NCI-H2196 treated with DMSO at 0.1 percent for 48 hours (cell line): ENCODE measurements around the gene FBXO40.
"Not testable (repeated sequence)": the region's sequence is repeated elsewhere in the genome, so short reads cannot be mapped to it uniquely, and the experiment has no call there.

Experiments
- DNase-seq: peaks from one replicate; lab custom pipeline; 2025; ENCODE audit not compliant: unreplicated experiment; lab: John Stamatoyannopoulos, UW

The FBXO40 gene

GRCh38 chr3:121592856-121593702, at the start of gene FBXO40:
Gene FBXO40 (plus strand): TSS chr3:121593379. CDS start chr3:121620576, 27,197 bp downstream.
- peak; percentile 73 for DNase-seq

- no peak for DNase-seq
Observed at GRCh38 chr3:121545049-121545573, 48.1 kb upstream of the FBXO40 start.

DNA sequence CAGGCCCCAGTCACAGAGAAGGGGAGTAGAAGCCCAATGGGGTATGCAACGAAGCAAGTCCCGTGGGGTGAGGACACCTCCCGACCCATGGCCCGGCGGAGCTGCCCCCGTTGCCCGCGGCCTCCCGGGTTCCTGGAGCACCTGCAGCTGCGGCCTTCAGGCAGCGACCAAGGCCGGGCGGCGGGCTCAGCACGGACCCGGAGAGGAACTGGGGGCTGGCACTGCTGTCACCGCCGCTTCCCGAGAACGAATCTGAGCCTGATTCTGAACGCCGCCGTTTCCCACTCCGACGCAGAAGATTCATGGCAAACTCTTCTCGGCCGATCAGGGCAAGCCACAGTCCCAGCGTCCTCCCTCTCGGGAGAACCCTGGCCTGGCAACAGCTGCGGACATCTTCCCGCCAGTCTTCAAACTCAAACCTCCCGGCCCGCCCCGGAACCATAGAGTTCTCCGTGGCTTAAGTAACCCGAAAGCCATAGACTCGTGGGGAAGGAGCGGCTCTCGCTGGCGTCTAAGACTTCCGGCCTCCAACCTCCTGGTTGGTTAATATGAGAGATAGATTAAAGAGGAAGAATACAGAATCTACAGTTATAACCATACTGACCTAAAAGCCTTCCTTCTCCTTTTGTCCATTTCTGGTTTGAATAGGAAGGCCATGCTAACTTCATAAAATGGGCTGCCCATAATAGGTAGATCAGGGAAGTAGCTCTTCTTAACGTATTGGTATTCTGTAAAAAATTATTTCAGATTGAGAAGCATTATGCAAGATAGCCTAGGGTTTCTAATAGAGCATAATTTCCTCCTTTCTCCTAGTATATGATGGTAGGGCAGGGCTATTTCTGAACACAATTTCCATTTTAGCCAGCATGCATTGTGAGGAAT, 47.4 kb upstream of the FBXO40 start, which contains the start of gene POLQ:
Gene POLQ (minus strand): TSS at position 415 of the 882 bp plus-strand sequence. CDS start 111 bp downstream, at position 304.
- DNase-seq: peak; percentile 94

GRCh38 chr3:121552379-121552778, 40.8 kb upstream of the FBXO40 start:
- DNase-seq: no peak

GRCh38 chr3:121552797-121553196, 40.4 kb upstream of the FBXO40 start:
- DNase-seq: no peak

DNA sequence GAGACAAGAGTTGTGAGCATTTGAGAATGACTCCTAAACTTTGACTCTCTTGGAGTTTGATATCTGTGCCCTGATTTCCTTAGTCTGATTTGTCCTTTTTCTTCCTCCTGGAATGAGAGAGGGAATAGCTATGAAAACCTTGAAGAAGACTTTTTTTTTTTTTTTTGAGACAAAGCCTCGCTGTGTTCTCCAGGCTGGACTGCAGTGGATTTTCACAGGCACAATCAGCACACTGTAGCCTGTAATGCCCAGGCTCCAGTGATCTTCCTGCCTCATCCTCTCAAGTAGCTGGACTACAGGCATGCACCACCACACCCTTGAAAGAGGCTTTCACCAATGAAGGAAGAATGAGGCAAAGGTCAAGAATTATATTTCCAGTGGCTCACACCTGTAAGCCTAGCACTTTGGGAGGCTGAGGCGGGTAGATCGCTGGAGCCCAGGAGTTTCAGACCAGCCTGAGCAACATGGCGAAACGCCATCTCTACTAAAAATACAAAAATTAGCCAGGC, 35.7 kb upstream of the FBXO40 start:
- DNase-seq: no peak

DNA sequence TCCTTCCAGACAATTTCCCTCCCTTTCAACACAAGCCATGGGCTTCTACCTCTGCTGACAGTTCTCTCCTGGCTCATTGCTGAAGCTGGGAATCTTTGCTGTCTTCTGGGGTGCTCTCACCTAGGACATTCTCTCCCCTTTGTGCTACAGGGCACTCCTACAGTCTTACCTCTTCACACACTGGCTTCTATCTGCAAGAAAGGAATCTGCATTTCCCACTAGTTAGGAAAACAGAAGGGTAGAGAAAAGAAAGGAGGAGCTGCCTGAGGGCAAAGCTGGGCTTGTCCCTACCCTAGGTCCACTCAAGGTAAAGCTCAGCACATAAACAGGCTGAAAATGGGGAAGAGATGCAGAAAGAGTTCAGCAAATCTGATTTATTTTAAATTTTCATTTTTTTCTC, 31.0 kb upstream of the FBXO40 start:
- DNase-seq: no peak

GRCh38 chr3:121566773-121567172, 26.4 kb upstream of the FBXO40 start:
- no peak for DNase-seq

- no peak for DNase-seq
Observed at GRCh38 chr3:121567649-121568048, 25.5 kb upstream of the FBXO40 start, which contains the start of gene ARGFX. Gene ARGFX (plus strand): TSS chr3:121567949. CDS start chr3:121570714, 2,765 bp downstream.

GRCh38 chr3:121574449-121574848, 18.7 kb upstream of the FBXO40 start:
- no peak for DNase-seq

DNA sequence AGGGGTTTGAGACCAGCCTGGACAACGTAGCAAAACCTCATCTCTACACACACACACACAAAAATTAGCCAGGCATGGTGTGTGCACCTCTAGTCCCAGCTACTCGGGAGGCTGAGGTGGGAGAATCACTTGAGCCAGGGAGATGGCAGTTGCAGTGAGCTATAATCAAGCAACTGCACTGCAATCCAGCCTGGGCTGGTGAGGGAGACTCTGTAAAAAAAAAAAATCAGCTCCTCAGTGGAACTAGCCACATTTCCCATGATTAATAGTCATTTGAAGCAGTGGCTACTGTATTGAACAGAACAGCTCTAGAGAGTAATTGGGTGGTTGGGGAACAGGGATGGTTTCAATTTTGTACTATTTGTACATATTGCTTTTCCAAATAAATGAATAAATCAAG, 11.5 kb upstream of the FBXO40 start:
- DNase-seq: no peak

- DNase-seq: no peak
Observed at GRCh38 chr3:121584418-121584817, 8.8 kb upstream of the FBXO40 start.

- not testable (repeated sequence) for DNase-seq
Observed at GRCh38 chr3:121593806-121594205, 627 bp downstream of the FBXO40 start.

- DNase-seq: no peak
Observed at GRCh38 chr3:121594850-121595249, 1.7 kb downstream of the FBXO40 start.

DNA sequence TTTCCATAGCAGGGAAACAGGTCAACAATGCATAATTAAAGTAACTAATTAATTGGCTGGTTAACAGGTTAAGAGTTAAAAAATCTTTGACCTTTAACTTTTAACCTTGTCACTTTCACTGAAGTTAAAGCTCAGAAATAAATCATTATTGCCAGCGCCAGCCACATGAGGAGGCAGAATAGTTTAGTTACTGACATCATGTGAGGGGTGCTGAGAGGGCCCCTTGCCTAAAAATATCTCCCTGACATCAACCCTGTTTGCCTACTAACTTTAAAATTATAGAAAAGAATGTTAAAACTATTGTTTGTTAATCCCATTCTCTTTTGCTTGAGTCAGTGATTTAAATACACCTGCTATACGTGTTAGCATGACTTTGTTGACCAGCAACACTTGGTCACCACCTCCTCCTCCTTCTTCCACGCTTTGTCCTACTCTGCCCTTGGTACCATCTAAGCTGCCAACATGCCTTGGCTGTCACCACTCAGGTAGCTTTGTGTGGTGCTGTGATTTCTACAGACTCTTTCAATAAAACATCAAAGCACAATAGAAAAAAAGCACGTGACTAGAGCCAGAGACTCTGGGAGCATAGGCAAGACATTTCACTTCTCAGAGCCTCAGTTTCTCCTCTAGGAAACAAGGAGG, 2.7 kb downstream of the FBXO40 start:
- DNase-seq: no peak

- DNase-seq: no peak
Observed at GRCh38 chr3:121598564-121598963, 5.4 kb downstream of the FBXO40 start.

DNA sequence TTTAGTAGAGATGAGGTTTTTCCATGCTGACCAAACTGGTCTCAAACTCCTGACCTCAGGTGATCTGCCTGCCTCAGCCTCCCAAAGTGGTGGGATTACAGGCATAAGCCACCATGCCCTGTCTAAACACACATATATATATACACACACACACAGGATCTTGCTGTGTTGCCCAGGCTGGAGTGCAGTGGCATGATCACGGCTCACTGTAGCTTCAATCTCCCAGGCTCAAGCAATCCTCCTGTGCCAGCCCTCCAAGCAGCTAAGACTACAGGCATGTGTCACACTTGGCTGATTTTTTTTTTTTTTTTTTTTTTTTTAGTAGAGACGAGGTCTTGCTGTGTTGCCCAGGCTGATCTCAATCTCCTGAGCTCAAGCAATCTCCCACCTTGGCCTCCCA, 6.7 kb downstream of the FBXO40 start:
- DNase-seq: not testable (repeated sequence)

DNA sequence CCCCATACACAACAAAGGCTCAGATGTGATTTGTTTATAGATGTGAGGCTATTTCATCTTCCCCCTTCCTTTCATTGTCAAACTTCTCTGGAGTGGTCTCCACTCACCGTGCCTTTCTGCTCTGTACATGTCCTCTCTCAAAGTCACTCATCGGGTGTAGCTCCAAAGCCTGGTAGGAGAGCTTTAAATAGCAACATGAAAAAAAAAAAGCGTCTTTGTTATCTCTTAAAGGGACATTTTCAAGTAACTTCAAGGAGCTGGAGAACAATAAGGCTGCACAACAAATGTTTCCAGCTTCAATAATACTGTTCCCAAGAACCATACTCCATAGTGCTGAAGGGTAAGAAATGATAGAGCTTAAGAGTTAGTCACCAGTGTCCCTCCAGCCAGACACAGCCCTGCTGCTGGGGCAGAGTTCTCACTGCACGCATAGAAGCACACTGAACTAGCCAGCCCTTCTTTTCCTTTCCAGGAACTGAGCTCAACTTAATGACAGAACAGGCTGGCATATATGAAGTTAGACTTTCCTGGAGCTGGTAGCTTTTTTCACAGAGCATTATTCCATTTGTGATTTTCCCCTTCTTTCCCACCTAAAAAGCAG, 8.1 kb downstream of the FBXO40 start:
- no peak for DNase-seq

GRCh38 chr3:121604759-121605158, 11.6 kb downstream of the FBXO40 start:
- no peak for DNase-seq

DNA sequence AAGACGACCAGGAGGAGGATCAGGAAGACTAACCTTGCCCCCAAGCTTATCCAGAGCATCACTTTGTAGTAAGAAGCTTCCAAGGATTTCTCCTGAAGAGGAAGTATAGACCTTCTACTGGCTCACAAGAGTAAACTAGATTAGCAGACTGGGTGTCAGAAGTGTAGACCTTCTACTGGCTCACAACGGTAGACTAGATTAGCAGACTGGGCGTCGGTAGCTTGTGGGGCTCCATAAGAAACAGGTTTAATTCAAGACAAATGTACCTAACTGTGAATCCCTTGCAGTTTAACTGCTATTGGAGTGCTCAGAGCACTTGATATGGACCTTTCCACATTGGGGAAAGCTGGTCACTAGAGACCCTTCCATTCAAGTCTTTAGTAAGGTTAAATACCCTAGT, 12.9 kb downstream of the FBXO40 start:
- DNase-seq: no peak
